Measurements from ENCODE around the gene ZNF280B.

The ZNF280B gene

GRCh38 chr22:22508274-22509176, at the start of gene ZNF280B:
ZNF280B (minus strand) TSS chr22:22508742; CDS start chr22:22489398, 19,344 bp downstream.
- DNase-seq, result peak; percentile 85

- DNase-seq, result no peak
These were observed 48.7 kb upstream of the ZNF280B start for GRCh38 chr22:22556995-22557925.

GRCh38 chr22:22556578-22556977, 48.0 kb upstream of the ZNF280B start:
- no peak for DNase-seq

GRCh38 chr22:22555596-22555995, 47.1 kb upstream of the ZNF280B start:
- DNase-seq, result no peak

GRCh38 chr22:22554587-22555284, 46.2 kb upstream of the ZNF280B start:
- DNase-seq, result no peak

- no peak for DNase-seq
These were observed 45.4 kb upstream of the ZNF280B start for GRCh38 chr22:22553735-22554586.

GRCh38 chr22:22553141-22553540, 44.6 kb upstream of the ZNF280B start:
- no peak for DNase-seq

- DNase-seq, result no peak
These were observed 44.1 kb upstream of the ZNF280B start for GRCh38 chr22:22552630-22553029.

GRCh38 chr22:22550789-22551434, 42.4 kb upstream of the ZNF280B start:
- no peak for DNase-seq

GRCh38 chr22:22548910-22549309, 40.4 kb upstream of the ZNF280B start:
- DNase-seq, result no peak

GRCh38 chr22:22548317-22548716, 39.8 kb upstream of the ZNF280B start:
- DNase-seq, result no peak

GRCh38 chr22:22547692-22548300, 39.3 kb upstream of the ZNF280B start:
- DNase-seq, result no peak

GRCh38 chr22:22547226-22547625, 38.7 kb upstream of the ZNF280B start:
- no peak for DNase-seq

- DNase-seq, result no peak
These were observed 37.9 kb upstream of the ZNF280B start for GRCh38 chr22:22546490-22546889.

GRCh38 chr22:22545084-22545483, 36.5 kb upstream of the ZNF280B start:
- DNase-seq, result no peak

GRCh38 chr22:22538226-22538989, 29.9 kb upstream of the ZNF280B start:
- DNase-seq, result no peak

- DNase-seq, result no peak
These were observed 28.4 kb upstream of the ZNF280B start for GRCh38 chr22:22536916-22537315.

GRCh38 chr22:22536515-22536914, 28.0 kb upstream of the ZNF280B start:
- no peak for DNase-seq

GRCh38 chr22:22535662-22536061, 27.1 kb upstream of the ZNF280B start:
- no peak for DNase-seq

Data from femur (tissue), 1 donor.